Stimulated activated CD8-positive, alpha-beta memory T cell treated with anti-CD3 and anti-CD28 coated beads, Interleukin-4, amount 100 ng/mL, for 4 hours (primary cell): ENCODE results near the gene FCAR.
"Not testable (repeated sequence)": the region's sequence is repeated elsewhere in the genome, so short reads cannot be mapped to it uniquely, and the experiment has no call there.

ENCODE experiments used
- DNase-seq, 2 donors: peaks; one replicate each; pipeline ENCODE4 v3.0.0-alpha.2; 2020; ENCODE audit warnings: low read depth in 2 of 2, low spot score in 1 of 2

Gene FCAR

GRCh38 chr19:54893406-54893805, 19.4 kb downstream of the FCAR start:
- DNase-seq: no peak

GRCh38 chr19:54894106-54894505, 20.1 kb downstream of the FCAR start:
- DNase-seq: not testable (repeated sequence)

- DNase-seq: no peak
Measured at GRCh38 chr19:54896036-54896435, 22.0 kb downstream of the FCAR start.

- DNase-seq: not testable (repeated sequence)
Measured at GRCh38 chr19:54898685-54899084, 24.6 kb downstream of the FCAR start.

GRCh38 chr19:54899646-54900045, 25.6 kb downstream of the FCAR start:
- not testable (repeated sequence) for DNase-seq

- DNase-seq: not testable (repeated sequence)
Measured at GRCh38 chr19:54901153-54901552, 27.1 kb downstream of the FCAR start.

- no peak for DNase-seq
Measured at GRCh38 chr19:54902061-54902460, 28.0 kb downstream of the FCAR start.

GRCh38 chr19:54903303-54903702, 29.3 kb downstream of the FCAR start:
- DNase-seq: no peak

- DNase-seq: not testable (repeated sequence)
Measured at GRCh38 chr19:54904261-54904660, 30.2 kb downstream of the FCAR start.

- DNase-seq: no peak
Measured at GRCh38 chr19:54905421-54905802, 31.4 kb downstream of the FCAR start.

- DNase-seq: peak; percentile 10 to 16
Measured at GRCh38 chr19:54905803-54906511, 31.9 kb downstream of the FCAR start, which contains the start of gene NCR1. Gene NCR1, plus strand, starts transcription at chr19:54906148. Its CDS starts 40 bp downstream, at chr19:54906188.

GRCh38 chr19:54906819-54907218, 32.8 kb downstream of the FCAR start:
- DNase-seq: no peak

- not testable (repeated sequence) for DNase-seq
Measured at GRCh38 chr19:54907899-54908298, 33.9 kb downstream of the FCAR start.

GRCh38 chr19:54916822-54917221, 42.8 kb downstream of the FCAR start:
- DNase-seq: no peak

- no peak for DNase-seq
Measured at GRCh38 chr19:54918499-54918898, 44.5 kb downstream of the FCAR start.

GRCh38 chr19:54919646-54920563, 45.9 kb downstream of the FCAR start:
- not testable (repeated sequence) for DNase-seq

- DNase-seq: no peak
Measured at GRCh38 chr19:54921082-54921481, 47.0 kb downstream of the FCAR start.

- DNase-seq: no peak
Measured at GRCh38 chr19:54923276-54923675, 49.2 kb downstream of the FCAR start.

GRCh38 chr19:54928299-54928698, 54.3 kb downstream of the FCAR start:
- no peak for DNase-seq

- DNase-seq: no peak
Measured at GRCh38 chr19:54937926-54938325, 63.9 kb downstream of the FCAR start.

GRCh38 chr19:54938906-54939305, 64.9 kb downstream of the FCAR start:
- no peak for DNase-seq

- not testable (repeated sequence) for DNase-seq
Measured at GRCh38 chr19:54939538-54939937, 65.5 kb downstream of the FCAR start.
